Ascending aorta (tissue), 2 donors: ENCODE measurements around the gene MFSD12. TPM values are rescaled to one million over a fixed set of nuclear protein-coding genes. Genes with fewer than 3 reads are reported as not detected.

Experiments used
- DNase-seq, 2 donors: peaks; one replicate each; pipeline ENCODE4 v3.0.0-alpha.2; 2019; ENCODE audit warnings: low spot score in 2 of 2
- H3K27ac ChIP-seq, 2 donors: fragments of 200-600 bp; sonication (generic); one replicate each; pipeline ENCODE4 v1.5.1; 2016 to 2017; ENCODE audit warnings: mild to moderate bottlenecking in 1 of 2
- H3K27me3 ChIP-seq: fragments of 200-600 bp; sonication (generic); one replicate; pipeline ENCODE4 v1.5.1; 2017
- H3K36me3 ChIP-seq, 2 donors: fragments of 200-600 bp; sonication (generic); one replicate each; pipeline ENCODE4 v1.5.1; 2016
- H3K4me1 ChIP-seq, 2 donors: fragments of 200-600 bp; sonication (generic); one replicate each; pipeline ENCODE4 v1.5.1; 2016 to 2017; ENCODE audit warnings: mild to moderate bottlenecking in 1 of 2
- H3K4me3 ChIP-seq, 2 donors: fragments of 200-600 bp; sonication (generic); one replicate each; pipeline ENCODE4 v1.5.1; 2016 to 2017; ENCODE audit warnings: mild to moderate bottlenecking in 1 of 2
- H3K9me3 ChIP-seq, 2 donors: fragments of 200-600 bp; sonication (generic); one replicate each; pipeline ENCODE4 v1.5.1; 2016
- CTCF ChIP-seq, 3 experiments: fragments of 200-600 bp in 2 of 3; fragments of 450-650 bp in 1 of 3; sonication (generic) in 2 of 3; IDR thresholded peaks; one replicate each; pipeline ENCODE4 v1.5.1; 2016 to 2019; ENCODE audit warnings: antibody characterized with exemption in 3 of 3, mild to moderate bottlenecking in 1 of 3, moderate library complexity in 1 of 3
- intact Hi-C: fragments of 100-400 bp; cut with DNase I; formaldehyde crosslinking; loops from one replicate; pipeline ENCODE4 v1.15.1; 2023
- total RNA-seq: library from RNA; depleted of rRNA; stranded (reverse); fragments of >200 nt; gene quantifications from one replicate; pipeline ENCODE4 v1.1.0, GENCODE V29; 2016

MFSD12 gene
- total RNA-seq, 1 donor from 2014 or later: 133 TPM

GRCh38 chr19:3550947-3551791 lies 6.2 kb downstream of the MFSD12 start:
- intact Hi-C loops: no loop called here
- no peaks in the 10 kb centered on the region for H3K9me3 ChIP-seq
- no peak overlapping the region for H3K27ac ChIP-seq
- H3K4me1 ChIP-seq: peaks cover 4 to 12% of the 10 kb centered on the region in 2 donors
- DNase-seq: no peak
- no peak for TF ChIP-seq CTCF (IDR thresholded peaks at IDR 0.05)
- no peak overlapping the region for H3K4me3 ChIP-seq
- H3K36me3 ChIP-seq: peaks cover 7 to 16% of the 10 kb centered on the region in 2 donors
- no peaks in the 10 kb centered on the region for H3K27me3 ChIP-seq

GRCh38 chr19:3549816-3550215 lies 7.6 kb downstream of the MFSD12 start:
- no peak for DNase-seq
- TF ChIP-seq CTCF (IDR thresholded peaks at IDR 0.05): no peak
- intact Hi-C loops: loop anchor here (5.0 kb wide), 1 partner anchor 152 kb away; the partner anchor contains the start of gene PIP5K1C
- Histone ChIP-seq H3K4me1 (peaks cover 0 to 2% of the 10 kb centered on the region in 2 donors), H3K9me3 (no peaks in the 10 kb centered on the region), H3K27ac (no peak overlapping the region), H3K4me3 (no peak overlapping the region), H3K36me3 (peaks cover 10 to 16% of the 10 kb centered on the region in 2 donors), H3K27me3 (no peaks in the 10 kb centered on the region)

GRCh38 chr19:3548606-3549005 lies 8.8 kb downstream of the MFSD12 start:
- Histone ChIP-seq H3K27ac (no peak overlapping the region), H3K36me3 (peaks cover 16 to 20% of the 10 kb centered on the region in 2 donors), H3K4me3 (no peak overlapping the region), H3K4me1 (peaks cover 1 to 2% of the 10 kb centered on the region in 2 donors), H3K9me3 (no peaks in the 10 kb centered on the region), H3K27me3 (no peaks in the 10 kb centered on the region)
- no peak for TF ChIP-seq CTCF (IDR thresholded peaks at IDR 0.05)
- DNase-seq: no peak
- intact Hi-C loops: loop anchor here (5.0 kb wide), 1 partner anchor 154 kb away; the partner anchor contains the start of gene PIP5K1C

- TF ChIP-seq CTCF (IDR thresholded peaks at IDR 0.05): no peak
- intact Hi-C loops: loop anchor here (5.0 kb wide), 1 partner anchor 154 kb away; the partner anchor contains the start of gene PIP5K1C
- peaks cover 3 to 8% of the 10 kb centered on the region in 2 donors for H3K4me1 ChIP-seq
- no peak overlapping the region for H3K27ac ChIP-seq
- DNase-seq: no peak
- peaks cover 16 to 20% of the 10 kb centered on the region in 2 donors for H3K36me3 ChIP-seq
- H3K4me3 ChIP-seq: no peak overlapping the region
- H3K27me3 ChIP-seq: no peaks in the 10 kb centered on the region
- H3K9me3 ChIP-seq: no peaks in the 10 kb centered on the region
These were observed 9.6 kb downstream of the MFSD12 start for GRCh38 chr19:3547767-3548282.

GRCh38 chr19:3547301-3547731 lies 10.1 kb downstream of the MFSD12 start:
- Histone ChIP-seq H3K9me3 (no peaks in the 10 kb centered on the region), H3K27ac (no peak overlapping the region), H3K27me3 (no peaks in the 10 kb centered on the region), H3K4me1 (peaks cover 3 to 8% of the 10 kb centered on the region in 2 donors), H3K36me3 (peaks cover 16 to 20% of the 10 kb centered on the region in 2 donors), H3K4me3 (no peak overlapping the region)
- no peak for DNase-seq
- peak; percentile 28 to 47 (median 43) for TF ChIP-seq CTCF (IDR thresholded peaks at IDR 0.05)
- intact Hi-C loops: loop anchor here (5.0 kb wide), 1 partner anchor 155 kb away; the partner anchor contains the start of gene PIP5K1C
